ENCODE measurements around the gene HDAC4.

Gene HDAC4

GRCh38 chr2:239376942-239377531 lies 23.8 kb downstream of the HDAC4 start:
- Histone ChIP-seq H3K4me3 (ENCODE audit: low read length) (no peak overlapping the region), H3K4me1 (ENCODE audit: control insufficient read depth, insufficient read depth, low read length) (no peaks in the 10 kb centered on the region), H3K9me3 (ENCODE audit: control insufficient read depth, low read length) (no peaks in the 10 kb centered on the region), H3K27me3 (ENCODE audit: control insufficient read depth, insufficient read depth, low read length) (no peaks in the 10 kb centered on the region), H3K9ac (ENCODE audit: low read length) (no peak overlapping the region), H3K36me3 (ENCODE audit: control insufficient read depth, insufficient read depth, low read length) (no peaks in the 10 kb centered on the region)

- Histone ChIP-seq H3K4me3 (ENCODE audit: low read length) (no peak overlapping the region), H3K9me3 (ENCODE audit: control insufficient read depth, low read length) (no peaks in the 10 kb centered on the region), H3K9ac (ENCODE audit: low read length) (no peak overlapping the region), H3K4me1 (ENCODE audit: control insufficient read depth, insufficient read depth, low read length) (no peaks in the 10 kb centered on the region), H3K36me3 (ENCODE audit: control insufficient read depth, insufficient read depth, low read length) (no peaks in the 10 kb centered on the region), H3K27me3 (ENCODE audit: control insufficient read depth, insufficient read depth, low read length) (no peaks in the 10 kb centered on the region)
Observed at GRCh38 chr2:239376351-239376750, 24.5 kb downstream of the HDAC4 start.

GRCh38 chr2:239375278-239376061 lies 25.4 kb downstream of the HDAC4 start:
- Histone ChIP-seq H3K36me3 (ENCODE audit: control insufficient read depth, insufficient read depth, low read length) (no peaks in the 10 kb centered on the region), H3K27me3 (ENCODE audit: control insufficient read depth, insufficient read depth, low read length) (no peaks in the 10 kb centered on the region), H3K4me1 (ENCODE audit: control insufficient read depth, insufficient read depth, low read length) (no peaks in the 10 kb centered on the region), H3K9ac (ENCODE audit: low read length) (no peak overlapping the region), H3K9me3 (ENCODE audit: control insufficient read depth, low read length) (no peaks in the 10 kb centered on the region), H3K4me3 (ENCODE audit: low read length) (no peak overlapping the region)

- no peaks in the 10 kb centered on the region for H3K4me1 ChIP-seq (ENCODE audit: control insufficient read depth, insufficient read depth, low read length)
- H3K9ac ChIP-seq (ENCODE audit: low read length), result no peak overlapping the region
- H3K9me3 ChIP-seq (ENCODE audit: control insufficient read depth, low read length), result no peaks in the 10 kb centered on the region
- H3K4me3 ChIP-seq (ENCODE audit: low read length), result no peak overlapping the region
- H3K36me3 ChIP-seq (ENCODE audit: control insufficient read depth, insufficient read depth, low read length), result no peaks in the 10 kb centered on the region
- no peaks in the 10 kb centered on the region for H3K27me3 ChIP-seq (ENCODE audit: control insufficient read depth, insufficient read depth, low read length)
Observed at GRCh38 chr2:239374896-239375277, 25.9 kb downstream of the HDAC4 start.

- H3K4me1 ChIP-seq (ENCODE audit: control insufficient read depth, insufficient read depth, low read length), result no peaks in the 10 kb centered on the region
- H3K9me3 ChIP-seq (ENCODE audit: control insufficient read depth, low read length), result no peaks in the 10 kb centered on the region
- no peak overlapping the region for H3K4me3 ChIP-seq (ENCODE audit: low read length)
- no peak overlapping the region for H3K9ac ChIP-seq (ENCODE audit: low read length)
- no peaks in the 10 kb centered on the region for H3K36me3 ChIP-seq (ENCODE audit: control insufficient read depth, insufficient read depth, low read length)
- H3K27me3 ChIP-seq (ENCODE audit: control insufficient read depth, insufficient read depth, low read length), result no peaks in the 10 kb centered on the region
Observed at GRCh38 chr2:239372835-239373234, 28.0 kb downstream of the HDAC4 start.

- Histone ChIP-seq H3K27me3 (ENCODE audit: control insufficient read depth, insufficient read depth, low read length) (no peaks in the 10 kb centered on the region), H3K9ac (ENCODE audit: low read length) (no peak overlapping the region), H3K36me3 (ENCODE audit: control insufficient read depth, insufficient read depth, low read length) (no peaks in the 10 kb centered on the region), H3K9me3 (ENCODE audit: control insufficient read depth, low read length) (no peaks in the 10 kb centered on the region), H3K4me1 (ENCODE audit: control insufficient read depth, insufficient read depth, low read length) (no peaks in the 10 kb centered on the region), H3K4me3 (ENCODE audit: low read length) (no peak overlapping the region)
Observed at GRCh38 chr2:239371726-239372686, 28.8 kb downstream of the HDAC4 start.

GRCh38 chr2:239370876-239371725 lies 29.7 kb downstream of the HDAC4 start:
- Histone ChIP-seq H3K4me3 (ENCODE audit: low read length) (no peak overlapping the region), H3K9ac (ENCODE audit: low read length) (no peak overlapping the region), H3K4me1 (ENCODE audit: control insufficient read depth, insufficient read depth, low read length) (no peaks in the 10 kb centered on the region), H3K36me3 (ENCODE audit: control insufficient read depth, insufficient read depth, low read length) (no peaks in the 10 kb centered on the region), H3K9me3 (ENCODE audit: control insufficient read depth, low read length) (no peaks in the 10 kb centered on the region), H3K27me3 (ENCODE audit: control insufficient read depth, insufficient read depth, low read length) (no peaks in the 10 kb centered on the region)

GRCh38 chr2:239370403-239370802 lies 30.4 kb downstream of the HDAC4 start:
- no peaks in the 10 kb centered on the region for H3K27me3 ChIP-seq (ENCODE audit: control insufficient read depth, insufficient read depth, low read length)
- H3K9ac ChIP-seq (ENCODE audit: low read length), result no peak overlapping the region
- no peaks in the 10 kb centered on the region for H3K36me3 ChIP-seq (ENCODE audit: control insufficient read depth, insufficient read depth, low read length)
- no peak overlapping the region for H3K4me3 ChIP-seq (ENCODE audit: low read length)
- H3K4me1 ChIP-seq (ENCODE audit: control insufficient read depth, insufficient read depth, low read length), result no peaks in the 10 kb centered on the region
- no peaks in the 10 kb centered on the region for H3K9me3 ChIP-seq (ENCODE audit: control insufficient read depth, low read length)

- H3K4me1 ChIP-seq (ENCODE audit: control insufficient read depth, insufficient read depth, low read length), result no peaks in the 10 kb centered on the region
- no peaks in the 10 kb centered on the region for H3K27me3 ChIP-seq (ENCODE audit: control insufficient read depth, insufficient read depth, low read length)
- no peaks in the 10 kb centered on the region for H3K36me3 ChIP-seq (ENCODE audit: control insufficient read depth, insufficient read depth, low read length)
- no peak overlapping the region for H3K4me3 ChIP-seq (ENCODE audit: low read length)
- H3K9ac ChIP-seq (ENCODE audit: low read length), result no peak overlapping the region
- H3K9me3 ChIP-seq (ENCODE audit: control insufficient read depth, low read length), result no peaks in the 10 kb centered on the region
Observed at GRCh38 chr2:239369631-239370161, 31.1 kb downstream of the HDAC4 start.

- Histone ChIP-seq H3K36me3 (ENCODE audit: control insufficient read depth, insufficient read depth, low read length) (no peaks in the 10 kb centered on the region), H3K4me1 (ENCODE audit: control insufficient read depth, insufficient read depth, low read length) (no peaks in the 10 kb centered on the region), H3K9me3 (ENCODE audit: control insufficient read depth, low read length) (no peaks in the 10 kb centered on the region), H3K9ac (ENCODE audit: low read length) (no peak overlapping the region), H3K4me3 (ENCODE audit: low read length) (no peak overlapping the region), H3K27me3 (ENCODE audit: control insufficient read depth, insufficient read depth, low read length) (no peaks in the 10 kb centered on the region)
Observed at GRCh38 chr2:239368906-239369552, 31.8 kb downstream of the HDAC4 start.

GRCh38 chr2:239368321-239368720 lies 32.5 kb downstream of the HDAC4 start:
- Histone ChIP-seq H3K9ac (ENCODE audit: low read length) (no peak overlapping the region), H3K4me1 (ENCODE audit: control insufficient read depth, insufficient read depth, low read length) (no peaks in the 10 kb centered on the region)

More at GRCh38 chr2:239368321-239368720, 32.5 kb downstream of the HDAC4 start:
- no peaks in the 10 kb centered on the region for H3K9me3 ChIP-seq (ENCODE audit: control insufficient read depth, low read length)
- no peaks in the 10 kb centered on the region for H3K36me3 ChIP-seq (ENCODE audit: control insufficient read depth, insufficient read depth, low read length)
- no peaks in the 10 kb centered on the region for H3K27me3 ChIP-seq (ENCODE audit: control insufficient read depth, insufficient read depth, low read length)
- H3K4me3 ChIP-seq (ENCODE audit: low read length), result no peak overlapping the region

Data from mucosa of stomach (tissue), 1 donor.